ENCODE measurements around the gene FAM229A. TPM values are rescaled to one million over a fixed set of nuclear protein-coding genes. Genes with fewer than 3 reads are reported as not detected.

Gene FAM229A
- total RNA-seq, 1 experiment from 2014 or later: 1.2 TPM

DNA sequence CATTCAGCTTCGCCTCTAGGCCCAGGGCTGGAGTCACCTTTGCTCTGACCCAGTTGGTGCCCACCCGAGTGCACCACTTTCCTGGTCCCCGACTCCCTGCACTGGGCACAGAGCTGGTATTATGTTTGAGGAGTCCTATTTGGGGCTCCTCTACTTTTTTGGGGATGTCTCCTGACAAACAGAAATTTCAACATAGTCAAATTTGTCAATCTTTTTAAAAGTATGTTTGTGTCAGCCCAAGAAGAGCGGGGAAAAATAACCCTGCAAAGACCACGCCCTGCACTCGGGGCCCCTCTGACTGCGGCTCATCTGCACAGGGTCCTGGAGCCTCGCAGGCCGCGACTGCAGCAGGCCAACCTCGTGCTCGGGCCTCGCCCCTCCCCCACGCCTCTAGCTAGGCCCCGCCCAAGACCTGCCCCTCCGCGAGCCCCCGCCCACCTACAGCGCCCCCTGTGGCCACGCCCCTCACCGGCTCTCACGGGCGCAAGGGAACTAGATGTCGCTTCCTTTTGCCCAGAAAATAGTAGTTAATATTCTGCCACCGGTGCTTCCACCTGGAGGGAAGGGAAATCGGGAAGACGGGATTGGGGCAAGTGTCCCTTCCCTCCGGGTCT is 11.4 kb downstream of the FAM229A start:
- no peak for DNase-seq (ENCODE audit: low read depth)

DNA sequence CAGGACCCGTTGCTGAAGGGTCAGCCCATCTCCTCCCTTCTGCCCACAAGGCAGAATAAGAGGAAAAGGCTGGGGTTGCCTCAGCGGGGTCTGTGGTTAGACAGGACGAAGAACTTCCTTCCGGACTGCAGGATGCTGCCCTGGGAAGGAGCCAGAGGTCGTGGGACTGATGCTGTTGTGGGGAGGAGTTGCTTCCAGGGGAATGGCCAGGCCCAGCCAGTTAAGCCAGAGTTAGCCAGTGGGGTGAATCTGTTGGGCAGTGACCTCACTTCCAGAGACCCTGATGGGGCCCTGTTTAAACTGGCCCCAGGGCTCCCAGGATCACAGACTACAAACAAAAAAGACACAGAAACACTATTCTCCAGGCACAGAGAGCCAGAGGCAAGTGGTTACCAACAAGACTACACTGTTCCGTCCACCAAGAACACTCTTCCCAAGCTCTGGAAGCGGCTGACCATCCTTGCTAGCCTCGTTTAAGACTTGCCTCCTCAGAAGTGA is 13.0 kb downstream of the FAM229A start:
- peak; percentile 84 for DNase-seq (ENCODE audit: low read depth)

DNA sequence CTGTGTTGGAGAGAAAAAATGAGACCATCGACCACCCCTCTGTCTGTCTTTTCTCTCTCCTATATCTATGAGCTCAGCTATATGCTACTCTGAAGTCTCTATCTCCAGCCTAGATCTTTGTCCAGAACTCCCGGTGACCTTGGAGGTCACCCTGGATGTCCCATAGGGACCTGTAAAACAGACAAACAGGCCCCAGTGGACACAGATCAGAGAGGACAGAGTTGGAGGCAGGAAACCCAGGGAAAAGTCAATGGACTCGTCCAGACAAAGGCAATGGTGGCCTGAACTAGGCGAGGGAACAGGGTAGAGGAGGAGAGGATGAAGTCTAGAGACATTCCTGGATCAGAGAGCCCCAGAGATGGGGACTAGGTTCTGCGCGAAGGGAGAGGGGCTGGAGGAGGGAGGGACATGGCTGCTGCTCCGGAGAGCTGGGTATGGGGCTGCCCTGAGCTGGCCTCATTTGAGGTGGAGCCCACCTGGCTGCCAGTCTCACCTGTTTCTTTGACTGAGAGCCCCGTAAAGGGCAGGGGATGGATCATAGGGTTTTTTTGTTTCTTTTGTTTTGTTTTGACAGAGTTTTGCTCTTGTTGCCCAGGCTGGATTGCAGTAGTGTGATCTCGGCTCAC is 15.6 kb downstream of the FAM229A start:
- no peak for DNase-seq (ENCODE audit: low read depth)

DNA sequence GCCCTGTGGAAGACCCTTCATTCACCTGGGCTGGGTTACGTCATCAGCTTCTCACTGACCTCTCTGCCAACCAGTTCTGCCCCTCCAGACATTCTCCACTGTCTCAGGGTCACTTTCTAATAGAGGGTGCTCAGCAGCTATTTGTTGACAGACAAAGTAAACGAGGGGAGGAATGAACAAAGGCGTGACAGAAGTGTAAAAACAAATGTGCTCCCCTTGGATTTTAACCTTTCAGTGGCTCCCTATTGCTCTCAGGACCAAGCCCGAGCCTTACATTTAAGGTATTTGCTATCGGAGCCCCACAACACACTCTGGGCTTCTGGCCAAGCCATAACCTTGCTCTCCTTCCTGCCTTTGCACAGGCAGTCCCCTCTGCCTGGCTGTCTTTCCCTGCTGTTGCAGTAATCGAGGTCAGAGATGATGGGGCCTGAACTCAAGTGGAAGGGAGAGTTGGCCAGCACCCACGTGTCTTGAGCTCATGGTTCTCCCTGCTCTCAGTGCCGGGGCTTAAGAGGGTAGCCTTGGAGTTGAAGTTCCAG is 16.9 kb downstream of the FAM229A start:
- DNase-seq (ENCODE audit: low read depth): peak; percentile 61

DNA sequence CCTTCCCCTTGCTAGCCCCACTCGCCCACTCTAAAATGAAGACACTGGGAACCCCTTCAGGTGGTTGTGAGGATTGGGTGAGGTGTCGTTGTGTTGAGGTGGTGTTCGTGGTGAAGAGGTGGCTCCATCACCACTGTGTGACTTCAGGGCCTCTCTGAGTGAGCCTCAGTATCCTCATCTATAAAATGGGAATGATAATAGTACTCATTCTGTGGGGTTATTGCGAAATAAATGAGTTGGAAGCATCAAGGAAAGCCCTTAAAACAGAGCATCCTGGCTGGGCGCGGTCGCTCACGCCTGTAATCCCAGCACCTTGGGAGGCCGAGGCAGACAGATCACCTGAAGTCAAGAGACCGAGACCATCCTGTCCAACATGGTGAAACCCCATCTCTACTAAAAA is 19.6 kb downstream of the FAM229A start:
- DNase-seq (ENCODE audit: low read depth): no peak

DNA sequence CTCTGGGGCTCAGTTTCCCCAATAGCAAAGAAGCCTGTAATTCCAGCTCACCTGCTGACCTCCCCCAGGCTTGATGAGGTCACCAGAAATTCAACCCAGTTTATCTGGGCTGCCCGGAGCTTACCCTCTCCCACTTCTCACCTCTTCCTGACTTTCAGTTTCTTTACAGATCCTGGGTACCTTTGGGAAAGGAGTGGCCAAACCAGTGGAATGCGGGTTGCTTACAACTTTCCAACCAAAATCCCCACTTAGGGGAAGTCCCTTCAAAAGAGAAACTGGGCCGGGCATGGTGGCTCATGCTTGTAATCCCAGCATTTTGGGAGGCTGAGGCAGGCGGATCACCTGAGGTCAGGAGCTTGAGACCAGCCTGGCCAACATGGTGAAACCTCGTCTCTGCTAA is 20.3 kb downstream of the FAM229A start:
- peak; percentile 70 for DNase-seq (ENCODE audit: low read depth)

DNA sequence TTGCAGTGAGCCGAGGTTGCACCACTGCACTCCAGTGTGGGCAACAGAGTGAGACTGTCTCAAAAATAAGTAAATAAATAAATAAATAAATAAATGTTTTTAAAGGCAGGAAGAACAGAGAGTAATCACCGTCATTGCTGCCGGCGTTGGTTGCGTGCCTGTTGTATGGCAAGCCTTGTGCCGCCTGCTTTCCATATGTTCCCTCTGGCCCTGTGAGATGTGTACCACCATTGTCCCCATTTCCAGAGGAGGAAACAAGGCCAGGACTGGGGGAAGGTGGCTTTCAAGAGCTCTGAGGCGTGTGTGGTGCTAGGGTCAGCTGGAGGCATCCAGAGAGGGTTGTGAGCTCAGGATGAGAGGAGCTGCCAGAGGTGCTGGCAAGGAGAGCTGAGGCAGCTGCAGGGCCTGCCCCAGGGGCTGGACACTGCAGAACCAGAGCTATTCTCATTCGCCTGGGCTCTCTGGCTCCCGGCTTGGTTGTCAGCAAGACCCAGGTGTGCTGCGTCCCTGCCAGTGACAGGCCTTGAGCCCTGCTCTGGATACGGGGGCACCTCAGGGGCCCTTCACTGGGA is 21.0 kb downstream of the FAM229A start:
- DNase-seq (ENCODE audit: low read depth): no peak

DNA sequence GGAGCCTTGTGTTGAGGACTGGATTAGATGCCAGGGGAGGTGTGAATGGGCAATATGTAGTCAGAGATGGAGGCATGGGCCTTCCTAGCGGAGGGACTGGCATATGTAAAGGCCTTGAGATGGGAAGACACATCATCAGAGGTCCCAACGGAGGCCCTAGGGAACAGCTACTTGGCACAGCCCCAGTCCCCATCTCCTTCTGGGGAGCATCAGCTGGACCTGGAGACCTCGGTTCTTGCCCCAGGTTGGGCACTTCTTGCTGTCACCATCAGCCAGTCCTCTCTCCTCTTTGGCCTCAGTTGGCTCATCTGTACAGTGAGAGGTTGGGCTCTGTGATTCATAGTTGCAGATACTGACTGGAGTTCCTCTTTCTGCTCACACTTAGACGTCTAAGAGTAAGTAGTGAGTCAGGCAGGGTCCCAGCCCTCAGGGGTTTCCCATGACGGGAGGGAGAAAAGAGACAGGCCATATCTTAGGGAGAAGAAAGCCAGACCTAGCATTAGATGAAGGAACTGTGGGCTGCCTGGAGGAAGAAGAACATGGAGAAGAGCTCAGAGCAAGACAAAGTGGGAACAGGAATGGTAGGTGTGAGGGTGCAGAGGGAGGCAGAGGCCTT is 22.8 kb downstream of the FAM229A start:
- peak; percentile 66 for DNase-seq (ENCODE audit: low read depth)

DNA sequence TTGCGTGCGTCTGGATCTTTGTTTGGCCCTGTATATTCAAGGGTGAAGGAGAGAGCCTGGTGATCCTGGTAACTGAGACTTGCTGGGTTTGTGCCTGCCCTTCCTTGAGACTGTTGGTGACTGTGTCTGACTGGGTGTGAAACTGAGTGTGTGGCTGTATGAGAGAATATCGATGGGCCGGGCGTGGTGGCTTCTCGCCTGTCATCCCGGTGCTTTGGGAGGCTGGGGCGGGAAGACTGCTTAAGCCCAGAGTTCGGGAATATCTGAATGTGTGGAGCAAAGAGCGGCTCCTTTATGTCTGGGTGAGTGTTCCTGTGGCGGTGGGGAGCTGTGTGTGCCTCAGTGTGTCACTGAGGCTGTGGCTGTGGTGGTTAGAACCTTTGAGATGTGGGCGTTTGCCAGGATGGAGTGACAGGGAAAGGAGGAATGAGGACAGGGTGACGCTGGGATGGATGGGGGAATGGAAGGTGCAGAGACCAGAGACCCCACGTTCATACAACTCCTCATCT is 23.6 kb downstream of the FAM229A start:
- no peak for DNase-seq (ENCODE audit: low read depth)

DNA sequence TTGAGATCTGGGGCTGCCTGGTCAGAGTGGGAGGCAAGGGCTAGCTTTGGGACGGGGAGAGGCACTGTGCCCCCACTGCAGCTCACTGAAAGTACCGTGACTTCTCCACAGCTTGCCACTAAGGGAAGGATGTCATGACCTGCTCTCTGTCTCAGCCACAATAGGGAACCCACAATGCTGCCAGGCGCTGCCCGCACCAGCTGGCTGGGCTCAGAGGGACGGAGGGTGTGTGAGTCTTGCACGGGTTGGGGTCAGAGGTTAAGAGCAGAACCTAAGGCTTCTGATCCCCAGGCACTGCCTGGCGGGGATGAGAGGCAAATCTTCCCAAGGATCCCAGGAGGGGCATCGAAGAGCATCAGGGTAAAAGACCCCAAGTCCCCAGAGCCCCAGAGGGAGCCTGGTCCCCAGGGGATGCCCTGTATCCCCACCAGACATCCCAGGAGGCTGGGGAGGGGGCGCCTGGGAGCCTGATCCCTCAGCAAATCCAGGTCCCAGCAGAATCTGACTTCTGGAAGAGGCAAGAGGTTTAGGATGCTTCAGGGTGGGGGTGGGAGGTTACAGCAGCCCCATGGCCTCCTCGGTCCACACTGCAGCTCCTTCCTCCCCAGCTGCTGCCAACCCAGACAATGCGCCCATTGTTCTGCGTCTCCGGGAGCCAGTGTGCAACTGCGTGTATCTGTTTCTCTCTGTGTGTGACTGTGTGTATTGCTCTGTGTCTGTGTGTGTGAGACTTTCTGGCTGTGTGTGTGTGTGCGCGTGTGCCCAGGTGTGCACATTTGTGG is 24.2 kb downstream of the FAM229A start:
- DNase-seq (ENCODE audit: low read depth): no peak

DNA sequence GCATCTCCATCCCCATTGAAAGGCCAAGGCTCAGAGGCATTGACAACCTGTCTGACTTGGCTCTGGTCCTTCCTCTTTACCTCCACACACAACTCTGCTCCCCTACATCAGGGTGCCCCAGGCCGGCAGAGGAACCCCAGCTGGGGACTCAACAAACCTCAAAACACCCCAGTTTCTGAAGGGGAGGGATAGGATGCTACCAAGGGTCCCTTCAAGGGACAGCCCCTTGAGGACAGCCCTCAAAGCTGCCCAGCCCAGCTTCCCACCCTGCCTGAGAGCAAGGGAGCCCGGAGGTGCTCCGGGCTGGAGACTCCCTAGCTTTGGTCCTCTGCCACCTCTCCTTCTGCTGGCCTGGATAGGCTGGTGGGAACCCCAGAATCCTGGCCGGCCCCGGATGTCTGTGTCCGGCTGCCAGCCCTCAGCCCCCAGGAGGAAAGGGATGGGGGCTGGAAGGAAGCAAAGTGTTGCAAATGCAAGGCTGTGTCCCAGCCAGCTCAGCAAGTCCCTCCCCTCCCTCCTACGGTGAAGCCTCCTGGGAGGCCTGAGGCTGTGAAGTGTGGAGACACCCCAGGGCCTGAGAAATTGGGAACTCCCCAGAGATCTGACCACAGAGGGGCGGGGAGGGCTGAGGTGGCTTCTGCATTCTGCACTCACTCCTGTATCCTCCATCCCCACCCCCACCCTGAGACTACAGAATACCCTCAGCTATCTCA is 25.2 kb downstream of the FAM229A start:
- DNase-seq (ENCODE audit: low read depth): peak; percentile 83

DNA sequence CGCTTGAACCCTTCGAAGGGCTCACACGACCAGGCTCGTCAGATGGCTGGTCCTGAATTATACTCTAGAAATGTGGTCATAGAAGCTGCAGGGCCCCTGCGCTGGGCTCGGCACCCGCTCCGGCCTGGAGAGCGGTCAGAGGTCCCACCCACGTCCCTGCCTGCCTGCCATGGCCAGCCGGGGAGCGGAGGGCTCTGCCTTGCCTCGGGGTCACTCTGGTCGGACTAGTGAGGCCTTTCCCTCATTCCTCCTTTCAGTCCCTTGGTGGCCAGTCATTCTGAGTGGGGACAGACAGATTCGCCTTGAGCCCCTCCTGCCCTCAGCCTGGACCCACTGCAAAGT is 25.7 kb downstream of the FAM229A start:
- no peak for DNase-seq (ENCODE audit: low read depth)

DNA sequence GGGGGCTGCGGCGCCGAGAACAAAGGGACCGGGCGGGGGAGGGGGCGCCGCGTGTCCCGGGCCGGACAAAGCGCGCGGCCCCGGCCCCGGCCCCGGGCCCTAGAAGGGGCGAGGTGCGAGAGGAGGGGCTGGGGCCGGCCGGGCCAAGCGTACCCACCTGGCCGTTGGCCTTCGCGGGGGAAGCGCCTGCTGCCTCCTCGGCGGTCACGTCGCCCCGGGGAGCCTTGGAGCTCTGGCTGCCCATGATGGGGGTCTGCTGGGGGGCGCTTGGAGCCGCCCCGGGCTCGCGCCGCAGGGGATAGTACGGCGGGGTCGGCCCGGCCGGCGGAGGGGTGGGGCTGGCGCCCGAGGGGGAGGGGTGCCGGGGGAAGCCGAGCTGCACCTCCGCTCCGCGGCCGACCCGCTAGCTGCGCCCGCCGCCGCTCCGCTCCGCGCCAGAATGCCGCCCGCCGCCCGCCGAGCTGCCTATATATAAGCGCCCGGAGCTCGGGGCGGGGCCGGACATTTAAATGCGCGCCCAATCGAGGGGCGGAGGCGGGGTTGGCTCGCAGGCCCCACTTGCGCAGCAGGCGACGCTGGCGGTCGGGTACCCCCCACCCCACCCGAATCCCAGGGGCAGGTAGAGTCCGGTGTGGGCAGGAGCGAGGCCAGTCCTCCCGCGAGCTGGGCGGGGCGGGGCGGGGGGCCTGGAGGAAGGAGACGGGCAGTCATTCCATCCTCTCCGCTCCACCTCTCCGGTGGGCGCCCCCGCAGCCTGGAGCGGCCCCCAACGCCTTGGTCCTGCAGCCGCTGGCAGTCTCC is 26.3 kb downstream of the FAM229A start, which contains the start of gene MARCKSL1:
Gene MARCKSL1, minus strand, starts transcription at position 444 of the 801 bp plus-strand sequence. Its CDS starts 200 bp downstream, at position 244.
- DNase-seq (ENCODE audit: low read depth): peak; percentile 62

DNA sequence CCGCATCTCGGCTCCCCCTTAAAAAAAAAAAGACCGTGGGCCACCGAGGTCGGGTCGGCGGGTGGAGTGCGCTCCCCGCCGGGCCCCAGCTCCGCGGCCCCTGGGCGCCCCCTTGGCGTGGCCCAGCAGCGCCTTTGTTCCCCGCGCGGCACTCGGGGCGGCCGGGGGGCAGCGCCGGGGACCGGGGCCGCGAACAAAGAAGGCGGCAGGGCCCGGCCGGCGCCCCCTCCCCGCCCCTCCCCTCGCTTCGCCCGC is 26.8 kb downstream of the FAM229A start:
- DNase-seq (ENCODE audit: low read depth): no peak

DNA sequence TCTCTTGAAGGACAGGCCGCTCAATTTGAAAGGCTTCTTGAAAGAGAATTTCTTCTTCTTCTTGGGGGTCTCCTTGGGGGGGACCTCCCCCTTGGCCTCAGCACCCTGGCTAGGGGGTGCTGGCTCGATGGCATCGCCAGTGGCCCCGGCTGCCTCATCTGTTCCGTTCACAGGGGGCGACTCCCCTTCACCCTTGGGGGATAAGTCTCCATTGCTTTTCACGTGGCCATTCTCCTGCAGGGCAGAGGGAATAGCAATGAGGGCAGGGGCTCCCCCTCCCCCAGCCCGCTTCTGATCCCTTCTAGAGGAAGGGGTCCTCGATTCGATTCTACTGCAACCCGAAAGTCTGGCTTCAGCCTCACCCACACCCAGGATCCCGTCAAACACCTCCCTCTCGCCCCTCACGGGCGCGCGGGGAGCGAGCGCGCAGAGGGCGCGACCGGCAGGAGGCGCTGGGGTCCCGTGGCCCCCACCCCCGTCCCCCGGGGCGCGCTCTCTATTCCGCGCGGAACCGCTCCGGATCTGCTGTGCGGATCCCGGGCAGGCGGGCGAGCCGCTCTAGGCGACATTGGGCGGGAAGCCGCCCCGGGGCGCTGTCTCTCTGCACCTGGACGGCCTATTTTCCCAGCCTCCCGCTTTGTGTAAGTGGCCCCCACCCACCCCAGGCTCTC is 27.3 kb downstream of the FAM229A start:
- peak; percentile 49 for DNase-seq (ENCODE audit: low read depth)

DNA sequence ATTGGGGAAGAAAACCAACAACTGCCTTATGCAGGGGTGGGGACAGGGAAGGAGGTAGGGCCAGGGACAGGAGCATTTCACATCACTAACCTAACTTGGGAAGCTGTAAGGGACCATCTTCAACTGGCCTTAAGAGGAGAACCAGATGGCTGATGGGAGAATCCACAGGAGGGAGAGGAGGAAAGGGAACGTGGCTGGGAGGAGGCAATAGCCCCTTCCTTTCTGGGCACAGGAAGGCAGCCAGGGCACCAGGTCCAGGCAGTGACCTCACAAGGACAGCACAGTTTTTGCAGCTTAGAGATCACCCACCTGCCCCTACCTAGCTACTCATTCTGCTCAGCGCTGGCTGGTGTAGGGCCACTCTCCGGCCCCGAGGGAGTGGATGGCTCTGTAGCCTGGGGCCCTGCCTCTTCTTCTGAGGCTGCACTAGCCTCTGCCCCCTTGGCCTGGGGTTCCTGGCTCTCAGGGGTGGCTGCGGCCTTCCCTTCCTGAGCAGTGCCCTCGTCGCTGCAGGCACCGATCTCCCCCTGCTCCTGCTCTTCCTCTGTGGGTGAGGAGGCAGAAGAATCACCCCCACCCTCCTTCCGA is 27.9 kb downstream of the FAM229A start:
- DNase-seq (ENCODE audit: low read depth): no peak

DNA sequence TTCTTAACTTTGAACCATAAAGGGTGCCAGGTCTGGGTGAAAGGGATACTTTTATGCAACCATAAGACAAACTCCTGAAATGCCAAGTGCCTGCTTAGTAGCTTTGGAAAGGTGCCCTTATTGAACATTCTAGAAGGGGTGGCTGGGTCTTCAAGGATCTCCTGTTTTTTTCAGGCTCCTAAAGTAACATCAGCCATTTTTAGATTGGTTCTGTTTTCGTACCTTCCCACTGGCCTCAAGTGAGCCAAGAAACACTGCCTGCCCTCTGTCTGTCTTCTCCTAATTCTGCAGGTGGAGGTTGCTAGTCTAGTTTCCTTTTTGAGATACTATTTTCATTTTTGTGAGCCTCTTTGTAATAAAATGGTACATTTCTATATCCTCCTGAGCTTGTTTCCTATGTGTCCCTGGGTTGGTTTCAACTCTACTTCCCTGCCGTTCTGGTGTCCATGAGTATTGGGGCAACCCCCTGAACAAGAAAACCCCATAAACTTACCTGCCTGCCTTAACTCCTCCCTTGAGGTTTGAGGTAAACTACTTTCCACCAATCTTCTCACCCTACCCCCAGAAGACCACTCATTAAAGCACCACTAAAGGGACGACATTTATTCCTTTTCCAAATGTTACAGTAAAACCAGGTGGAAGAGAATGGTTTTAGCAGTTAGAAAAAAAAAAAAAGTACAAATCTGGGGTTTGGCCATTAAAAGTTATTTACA is 28.9 kb downstream of the FAM229A start:
- DNase-seq (ENCODE audit: low read depth): no peak

DNA sequence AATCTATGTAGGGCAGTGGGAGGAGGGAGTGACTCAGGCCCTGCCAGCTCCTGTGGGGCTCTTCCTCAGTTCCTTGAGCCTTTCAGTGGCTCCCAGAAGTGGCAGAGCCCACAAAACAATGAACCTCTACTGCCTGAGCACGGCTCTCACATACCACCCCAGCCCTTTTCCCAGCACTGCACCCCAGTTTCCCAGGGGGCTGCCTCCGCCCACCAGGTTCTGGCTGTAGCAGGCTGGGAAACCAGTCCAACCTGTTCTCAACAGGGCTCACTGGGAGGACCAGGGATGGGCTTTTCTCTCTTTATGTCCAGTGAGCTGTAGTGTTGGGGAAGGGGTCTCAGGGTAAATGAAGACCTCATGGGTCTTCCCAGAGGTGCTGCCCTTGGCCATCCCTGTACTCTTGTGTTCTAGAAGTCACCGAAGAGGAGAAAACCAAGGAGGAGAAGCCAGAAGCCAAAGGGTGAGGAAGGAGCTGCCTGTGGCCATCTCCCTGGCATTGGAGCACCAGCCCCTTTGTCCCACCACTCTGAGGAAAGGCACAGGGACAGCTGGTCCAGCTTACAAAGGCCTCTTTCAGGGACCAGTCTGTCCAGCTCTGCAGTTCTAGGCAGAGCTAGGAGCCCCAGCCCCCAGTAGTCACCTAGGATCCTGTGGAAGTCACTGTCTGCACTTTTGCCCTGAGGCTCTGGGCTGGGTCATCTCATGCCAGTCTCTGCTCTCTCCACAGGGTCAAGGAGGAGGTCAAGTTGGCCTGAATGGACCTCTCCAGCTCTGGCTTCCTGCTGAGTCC is 29.8 kb downstream of the FAM229A start:
- peak; percentile 60 for DNase-seq (ENCODE audit: low read depth)

Data from M059J (cell line).